Duodenal mucosa (tissue), 2 donors: ENCODE data around the gene GET3.

Experiments
- H3K27ac ChIP-seq: one replicate; pipeline ENCODE4 v1.7.0; 2013; ENCODE audit warnings: low read depth, low read length
- H3K27me3 ChIP-seq, 2 donors: one replicate each; pipeline ENCODE4 v1.7.0; 2013; ENCODE audit warnings: low read length in 2 of 2, control low read depth in 1 of 2; ENCODE audit not compliant: insufficient read depth in 2 of 2, control insufficient read depth in 1 of 2
- H3K36me3 ChIP-seq, 2 donors: one replicate each; pipeline ENCODE4 v1.7.0; 2013; ENCODE audit warnings: low read length in 2 of 2, control low read depth in 1 of 2; ENCODE audit not compliant: insufficient read depth in 2 of 2, control insufficient read depth in 1 of 2
- H3K4me1 ChIP-seq, 2 donors: one replicate each; pipeline ENCODE4 v1.7.0; 2013; ENCODE audit warnings: low read length in 2 of 2, control low read depth in 1 of 2; ENCODE audit not compliant: insufficient read depth in 2 of 2, control insufficient read depth in 1 of 2
- H3K4me3 ChIP-seq, 2 donors: one replicate each; pipeline ENCODE4 v1.7.0; 2013; ENCODE audit warnings: low read length in 2 of 2, low read depth in 1 of 2
- H3K9ac ChIP-seq, 2 donors: one replicate each; pipeline ENCODE4 v1.7.0; 2013; ENCODE audit warnings: low read length in 2 of 2, low read depth in 1 of 2
- H3K9me3 ChIP-seq, 2 donors: one replicate each; pipeline ENCODE4 v1.7.0; 2013; ENCODE audit warnings: low read length in 2 of 2, control low read depth in 1 of 2; ENCODE audit not compliant: control insufficient read depth in 1 of 2

GET3 gene

GRCh38 chr19:12749938-12750521 lies 12.7 kb downstream of the GET3 start:
- no peaks in the 10 kb centered on the region for H3K4me1 ChIP-seq
- peaks cover 18 to 28% of the 10 kb centered on the region in 2 donors for H3K36me3 ChIP-seq
- peaks cover 4 to 8% of the 10 kb centered on the region in 2 donors for H3K9me3 ChIP-seq
- H3K27me3 ChIP-seq = peaks cover 6 to 23% of the 10 kb centered on the region in 2 donors
- H3K9ac ChIP-seq = no peak overlapping the region
- no peak overlapping the region for H3K4me3 ChIP-seq
- H3K27ac ChIP-seq = no peak overlapping the region

- Histone ChIP-seq H3K27me3 (peaks cover 6 to 23% of the 10 kb centered on the region in 2 donors), H3K9me3 (peaks cover 4 to 8% of the 10 kb centered on the region in 2 donors), H3K36me3 (peaks cover 15 to 20% of the 10 kb centered on the region in 2 donors), H3K4me1 (no peaks in the 10 kb centered on the region), H3K4me3 (no peak overlapping the region), H3K9ac (no peak overlapping the region), H3K27ac (no peak overlapping the region)
Observed at GRCh38 chr19:12750851-12751250, 13.6 kb downstream of the GET3 start.

GRCh38 chr19:12751635-12752034 lies 14.3 kb downstream of the GET3 start, which contains the start of gene BEST2:
BEST2 (plus strand) TSS chr19:12751791; CDS start chr19:12752593, 802 bp downstream.
- Histone ChIP-seq H3K4me1 (no peaks in the 10 kb centered on the region), H3K4me3 (no peak within 1 kb of the TSS), H3K27me3 (peaks cover 6 to 23% of the 10 kb centered on the region in 2 donors), H3K27ac (no peak within 1 kb of the TSS), H3K9me3 (peaks cover 4 to 8% of the 10 kb centered on the region in 2 donors), H3K9ac (no peak within 1 kb of the TSS), H3K36me3 (peaks cover 14 to 15% of the 10 kb centered on the region in 2 donors)

GRCh38 chr19:12752056-12752781 lies 14.9 kb downstream of the GET3 start:
- H3K9ac ChIP-seq = no peak overlapping the region
- H3K36me3 ChIP-seq = peaks cover 11% of the 10 kb centered on the region in 2 donors
- peaks cover 4 to 5% of the 10 kb centered on the region in 2 donors for H3K9me3 ChIP-seq
- no peak overlapping the region for H3K4me3 ChIP-seq
- H3K4me1 ChIP-seq = no peaks in the 10 kb centered on the region
- H3K27ac ChIP-seq = no peak overlapping the region
- peaks cover 6 to 23% of the 10 kb centered on the region in 2 donors for H3K27me3 ChIP-seq

- no peaks in the 10 kb centered on the region for H3K9me3 ChIP-seq
- H3K4me3 ChIP-seq = no peak overlapping the region
- no peaks in the 10 kb centered on the region for H3K36me3 ChIP-seq
- no peak overlapping the region for H3K27ac ChIP-seq
- peaks cover 0 to 7% of the 10 kb centered on the region in 2 donors for H3K4me1 ChIP-seq
- H3K27me3 ChIP-seq = peaks cover 6 to 22% of the 10 kb centered on the region in 2 donors
- no peak overlapping the region for H3K9ac ChIP-seq
Observed at GRCh38 chr19:12754465-12755196, 17.3 kb downstream of the GET3 start.

GRCh38 chr19:12756150-12756883 lies 19.0 kb downstream of the GET3 start:
- no peak overlapping the region for H3K27ac ChIP-seq
- H3K27me3 ChIP-seq = peaks cover 5 to 7% of the 10 kb centered on the region in 2 donors
- H3K36me3 ChIP-seq = no peaks in the 10 kb centered on the region
- peaks cover 0 to 7% of the 10 kb centered on the region in 2 donors for H3K4me1 ChIP-seq
- no peak overlapping the region for H3K9ac ChIP-seq
- no peak overlapping the region for H3K4me3 ChIP-seq
- no peaks in the 10 kb centered on the region for H3K9me3 ChIP-seq

GRCh38 chr19:12757544-12758274 lies 20.4 kb downstream of the GET3 start:
- Histone ChIP-seq H3K9ac (peak overlapping the region in 1 of 2 donors; percentile 43), H3K36me3 (peaks cover 0 to 5% of the 10 kb centered on the region in 2 donors), H3K27me3 (no peaks in the 10 kb centered on the region), H3K4me1 (peaks cover 0 to 7% of the 10 kb centered on the region in 2 donors), H3K4me3 (peak overlapping the region; percentile 47 to 48), H3K9me3 (no peaks in the 10 kb centered on the region), H3K27ac (no peak overlapping the region)

- Histone ChIP-seq H3K4me1 (peaks cover 0 to 7% of the 10 kb centered on the region in 2 donors), H3K27me3 (no peaks in the 10 kb centered on the region), H3K27ac (no peak overlapping the region), H3K9ac (no peak overlapping the region), H3K36me3 (peaks cover 0 to 16% of the 10 kb centered on the region in 2 donors), H3K9me3 (no peaks in the 10 kb centered on the region), H3K4me3 (no peak overlapping the region)
Observed at GRCh38 chr19:12759686-12760085, 22.4 kb downstream of the GET3 start.

GRCh38 chr19:12763100-12763499 lies 25.8 kb downstream of the GET3 start:
- Histone ChIP-seq H3K4me1 (peaks cover 0 to 4% of the 10 kb centered on the region in 2 donors), H3K27me3 (no peaks in the 10 kb centered on the region), H3K9ac (no peak overlapping the region), H3K9me3 (no peaks in the 10 kb centered on the region), H3K4me3 (no peak overlapping the region), H3K36me3 (peaks cover 0 to 38% of the 10 kb centered on the region in 2 donors), H3K27ac (no peak overlapping the region)
